BJ (cell line): Measurements from ENCODE around the gene PHLDA2. TPM values are rescaled to one million over a fixed set of nuclear protein-coding genes. Genes with fewer than 3 reads are reported as not detected.

Source experiments
- CTCF ChIA-PET: fragments of 350-600 bp; formaldehyde crosslinking; extraction: SDS; loops from one replicate; lab custom pipeline; 2021; ENCODE audit warnings: antibody characterized with exemption, inconsistent platforms; lab: Yijun Ruan, JAX
- POLR2A ChIA-PET: fragments of 300-600 bp; sonication (Branson Sonifier 250); formaldehyde crosslinking; extraction: SDS; loops from one replicate; lab custom pipeline; 2021; ENCODE audit warnings: antibody characterized with exemption; lab: Charles Lee
- DNase-seq: peaks from one replicate; pipeline ENCODE4 v3.0.0-alpha.2; 2011; ENCODE audit warnings: low read depth
- H3K27me3 ChIP-seq: 2 replicates; pipeline ENCODE4 v1.6.0; 2011; ENCODE audit warnings: low read length; ENCODE audit not compliant: control insufficient read depth, insufficient read depth
- H3K36me3 ChIP-seq: 2 replicates; pipeline ENCODE4 v1.5.1; 2011; ENCODE audit warnings: low read length; ENCODE audit not compliant: control insufficient read depth, insufficient read depth
- H3K4me3 ChIP-seq: 2 replicates; pipeline ENCODE4 v1.5.1; 2011; ENCODE audit warnings: low read depth, mild to moderate bottlenecking, control low read depth, low read length
- polyA plus RNA-seq: library from polyadenylated mRNA; depleted of rRNA; stranded (reverse); fragments of >200 nt; gene quantifications from 2 replicates; pipeline ENCODE4 v1.2.3, GENCODE V29; 2011
- TF ChIP-seq, protein P1 (sequence below): IDR thresholded peaks from 2 replicates; pipeline ENCODE4 v1.5.1; 2011; ENCODE audit warnings: low read depth, mild to moderate bottlenecking, control low read depth, inconsistent platforms, low read length, moderate library complexity; ENCODE audit not compliant: insufficient read depth

PHLDA2 gene
- polyA plus RNA-seq, 1 experiment = 12.8 TPM

DNA sequence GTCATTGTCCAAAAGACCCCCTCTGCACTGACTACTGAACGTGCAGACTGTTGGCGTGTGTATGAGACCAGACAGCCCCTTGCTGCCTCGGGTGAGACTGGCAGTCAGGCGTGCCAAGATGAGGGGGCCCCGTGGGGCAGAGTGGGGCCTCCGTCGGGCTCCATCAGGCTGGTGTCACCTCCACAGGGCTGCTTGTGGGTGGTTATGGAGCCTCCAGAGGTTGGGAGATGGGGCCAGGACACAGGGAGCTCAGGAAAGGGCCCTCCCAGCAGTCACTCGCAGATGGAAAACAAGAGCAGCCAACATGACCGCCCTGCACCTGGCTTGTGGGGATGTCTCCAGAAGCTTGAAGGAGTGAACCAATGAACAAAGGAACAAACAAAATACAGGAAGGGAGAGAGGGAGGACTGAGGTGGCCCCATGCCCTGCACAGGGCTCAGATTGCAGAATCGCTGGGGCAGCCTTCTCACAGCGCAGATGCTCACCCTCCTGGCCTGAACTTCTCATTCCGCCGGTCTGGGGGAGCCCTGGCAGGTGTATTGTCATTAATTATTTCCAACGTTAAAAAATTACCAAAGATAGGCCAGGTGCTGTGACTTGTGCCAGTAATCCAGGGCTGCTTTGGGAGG lies 5.5 kb upstream of the PHLDA2 start:
- no peak for DNase-seq
- Histone ChIP-seq H3K36me3 (no peaks in the 10 kb centered on the region), H3K4me3 (no peak overlapping the region), H3K27me3 (no peaks in the 10 kb centered on the region)
- ChIA-PET CTCF (interaction anchor here (2.0 kb wide), 1 partner anchor 402 kb away, joined by 5 read pairs; no protein-coding TSS in a partner anchor), POLR2A (no interaction called here)
- TF ChIP-seq, protein P1, sequence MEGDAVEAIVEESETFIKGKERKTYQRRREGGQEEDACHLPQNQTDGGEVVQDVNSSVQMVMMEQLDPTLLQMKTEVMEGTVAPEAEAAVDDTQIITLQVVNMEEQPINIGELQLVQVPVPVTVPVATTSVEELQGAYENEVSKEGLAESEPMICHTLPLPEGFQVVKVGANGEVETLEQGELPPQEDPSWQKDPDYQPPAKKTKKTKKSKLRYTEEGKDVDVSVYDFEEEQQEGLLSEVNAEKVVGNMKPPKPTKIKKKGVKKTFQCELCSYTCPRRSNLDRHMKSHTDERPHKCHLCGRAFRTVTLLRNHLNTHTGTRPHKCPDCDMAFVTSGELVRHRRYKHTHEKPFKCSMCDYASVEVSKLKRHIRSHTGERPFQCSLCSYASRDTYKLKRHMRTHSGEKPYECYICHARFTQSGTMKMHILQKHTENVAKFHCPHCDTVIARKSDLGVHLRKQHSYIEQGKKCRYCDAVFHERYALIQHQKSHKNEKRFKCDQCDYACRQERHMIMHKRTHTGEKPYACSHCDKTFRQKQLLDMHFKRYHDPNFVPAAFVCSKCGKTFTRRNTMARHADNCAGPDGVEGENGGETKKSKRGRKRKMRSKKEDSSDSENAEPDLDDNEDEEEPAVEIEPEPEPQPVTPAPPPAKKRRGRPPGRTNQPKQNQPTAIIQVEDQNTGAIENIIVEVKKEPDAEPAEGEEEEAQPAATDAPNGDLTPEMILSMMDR = no peak

- TF ChIP-seq, protein P1 = no peak
- no peak for DNase-seq
- ChIA-PET POLR2A (no interaction called here), CTCF (interaction anchor here (1.1 to 2.0 kb wide), 2 partner anchors 88 to 401 kb away, joined by 3 to 5 read pairs; no protein-coding TSS in a partner anchor)
- no peaks in the 10 kb centered on the region for H3K27me3 ChIP-seq
- H3K36me3 ChIP-seq = no peaks in the 10 kb centered on the region
- H3K4me3 ChIP-seq = no peak overlapping the region
Observed at GRCh38 chr11:2934021-2934550, 4.9 kb upstream of the PHLDA2 start.

GRCh38 chr11:2933375-2934020 lies 4.3 kb upstream of the PHLDA2 start:
- ChIA-PET CTCF (interaction anchor here (1.1 to 2.0 kb wide), 3 partner anchors 12 to 400 kb away, joined by 3 to 5 read pairs (median 5); no protein-coding TSS in a partner anchor), POLR2A (no interaction called here)

DNA sequence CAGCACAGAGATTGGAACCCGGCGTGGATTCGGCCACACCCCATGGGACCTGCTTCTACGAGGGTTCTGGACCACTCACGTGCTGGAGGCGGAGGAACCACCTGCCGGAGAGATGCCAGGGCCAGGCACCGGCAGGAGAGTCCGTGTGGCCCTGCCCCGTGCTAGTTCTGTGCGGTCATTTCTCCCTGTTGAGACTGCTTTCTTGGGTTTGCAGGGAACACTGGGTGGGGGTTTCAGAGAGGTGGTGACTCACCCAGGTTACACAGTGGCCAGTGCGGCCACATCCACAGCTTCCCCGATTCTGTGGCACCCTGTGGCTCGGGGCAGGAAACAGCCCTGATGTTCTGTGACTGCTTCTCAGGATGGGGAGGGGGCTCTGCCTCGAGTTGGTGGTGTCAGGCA lies 3.6 kb upstream of the PHLDA2 start:
- Histone ChIP-seq H3K4me3 (no peak overlapping the region), H3K36me3 (no peaks in the 10 kb centered on the region), H3K27me3 (no peaks in the 10 kb centered on the region)
- no peak for DNase-seq
- CTCF ChIA-PET = interaction anchor here (1.1 to 2.0 kb wide), 3 partner anchors 13 to 400 kb away, joined by 3 to 5 read pairs (median 5); no protein-coding TSS in a partner anchor
- POLR2A ChIA-PET = no interaction called here
- TF ChIP-seq, protein P1 = no peak

More at GRCh38 chr11:2933375-2934020, 4.3 kb upstream of the PHLDA2 start:
- Histone ChIP-seq H3K27me3 (no peaks in the 10 kb centered on the region), H3K4me3 (no peak overlapping the region), H3K36me3 (no peaks in the 10 kb centered on the region)
- TF ChIP-seq, protein P1 = no peak
- DNase-seq = no peak
